GM19455 (cell line): ENCODE measurements around the gene CHKA.

Experiments
- ATAC-seq: cut with Tn5 transposase; IDR thresholded peaks from one replicate; pipeline ENCODE4 v1.9.1; 2021; ENCODE audit not compliant: unreplicated experiment

The CHKA gene

DNA sequence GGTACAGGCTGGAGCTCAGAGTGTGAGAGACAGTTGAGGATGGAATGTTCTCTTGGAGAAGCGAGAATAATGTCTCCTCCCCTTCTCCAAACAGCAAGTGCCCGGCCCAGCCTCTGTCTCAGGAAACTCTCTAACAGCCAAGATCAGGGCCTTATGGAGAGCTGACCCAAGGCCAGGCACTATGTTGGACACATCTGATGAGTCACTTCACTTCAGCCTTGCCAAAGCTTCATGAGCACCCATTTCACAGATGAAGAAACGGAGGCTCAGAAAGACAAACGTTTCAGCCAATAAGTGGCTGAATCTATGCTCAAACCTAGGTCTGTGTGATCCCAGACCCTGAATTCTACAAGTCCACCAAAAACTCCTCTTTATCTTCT, 22.1 kb upstream of the CHKA start:
- ATAC-seq = no peak

DNA sequence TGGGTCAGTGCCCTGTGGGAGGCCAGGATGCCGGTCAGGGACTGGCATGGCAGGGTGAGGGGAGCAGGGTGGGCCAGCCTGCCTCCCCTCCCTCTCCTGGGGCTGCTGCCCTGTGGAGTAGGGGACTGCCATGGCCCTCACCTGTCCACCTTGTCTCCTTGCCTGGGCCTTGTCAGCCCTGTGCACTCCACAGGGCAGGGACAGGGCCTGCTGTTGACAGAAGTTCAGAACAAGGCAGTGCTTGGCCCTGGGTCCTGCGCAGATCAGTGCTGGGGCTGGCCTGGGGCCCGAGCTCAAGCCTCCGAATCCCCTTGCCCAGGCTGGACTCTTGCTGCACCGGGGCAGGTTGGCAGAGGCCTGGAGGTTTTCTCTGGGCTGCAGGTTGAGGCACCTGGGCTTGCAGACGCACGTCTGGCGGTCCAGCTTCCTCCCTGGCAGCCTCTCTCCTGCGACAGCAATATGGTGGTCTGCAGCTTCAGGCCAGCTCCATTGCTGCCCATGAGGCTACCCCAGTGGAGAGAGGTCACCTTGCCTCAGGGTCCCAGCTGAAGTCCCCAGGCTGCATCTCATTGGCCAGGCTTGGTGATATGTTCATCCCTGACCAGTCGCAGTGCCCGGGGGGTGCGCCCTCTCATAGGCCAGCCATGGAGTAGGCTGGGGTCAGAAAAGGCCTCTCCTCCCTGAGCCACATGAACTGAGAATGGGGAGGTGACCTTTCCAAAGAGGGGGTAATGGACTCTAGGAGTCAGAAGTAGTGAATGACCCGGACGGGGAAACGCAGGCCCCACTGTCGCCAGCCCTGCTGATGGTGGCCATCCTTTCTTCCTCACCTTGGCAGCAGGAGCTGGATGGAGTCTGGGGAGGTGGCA, 21.5 kb upstream of the CHKA start:
- no peak for ATAC-seq

DNA sequence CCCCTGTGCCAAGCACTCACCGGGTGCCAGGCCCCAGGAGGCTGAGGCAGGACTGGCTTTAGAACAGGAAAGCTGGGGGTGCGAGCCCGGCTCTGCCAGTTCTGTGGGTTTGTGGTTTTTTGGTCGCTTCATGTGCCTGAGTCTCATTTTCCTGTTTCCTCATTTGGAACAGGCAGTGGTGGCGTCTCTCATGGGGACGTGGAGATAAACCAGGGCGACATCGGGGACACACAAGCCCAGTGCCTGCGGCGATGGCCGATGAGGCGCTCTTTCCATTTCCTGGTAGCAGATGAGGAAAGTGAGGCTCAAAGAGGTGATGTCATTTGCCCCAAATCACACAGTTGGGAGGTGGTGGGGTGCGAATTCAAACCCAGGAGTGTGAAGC, 20.8 kb upstream of the CHKA start:
- no peak for ATAC-seq

DNA sequence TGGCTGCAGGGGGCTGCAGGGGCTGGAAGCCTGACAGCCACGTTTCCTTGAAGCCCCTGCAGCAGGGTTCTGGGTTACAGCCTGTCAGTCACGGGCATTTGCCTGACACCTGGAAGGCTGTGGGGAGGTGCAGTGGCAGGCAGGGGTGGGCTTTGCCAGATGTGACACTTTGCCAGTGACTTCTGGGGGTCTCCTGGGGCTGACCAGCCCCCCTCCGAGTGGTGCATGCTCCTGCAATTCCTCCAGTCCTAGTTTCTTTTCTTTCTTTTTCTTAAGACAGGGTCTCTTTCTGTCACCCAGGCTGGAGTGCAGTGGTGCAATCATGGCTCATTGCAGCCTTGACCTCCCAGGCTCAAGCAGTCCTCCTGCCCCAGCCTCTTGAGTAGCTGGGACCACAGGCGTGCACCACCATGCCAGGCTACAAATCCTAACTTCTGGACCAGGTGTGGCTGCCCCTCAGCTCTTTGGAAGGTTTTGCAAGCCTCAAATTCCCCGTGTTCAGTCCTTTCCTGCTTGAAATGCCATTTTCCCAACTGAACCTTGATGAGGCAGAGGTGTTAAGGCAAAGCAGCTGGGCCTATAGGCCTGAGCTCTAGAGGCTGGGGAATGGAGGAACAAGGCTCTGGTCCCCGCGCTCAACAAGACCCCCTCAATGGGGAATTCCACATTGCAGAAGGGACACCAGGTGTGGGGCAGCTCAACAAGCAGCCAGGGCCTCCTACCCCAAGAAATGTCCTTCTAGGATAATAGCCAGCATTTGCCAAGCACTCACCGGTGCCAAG, 20.2 kb upstream of the CHKA start:
- ATAC-seq = no peak

DNA sequence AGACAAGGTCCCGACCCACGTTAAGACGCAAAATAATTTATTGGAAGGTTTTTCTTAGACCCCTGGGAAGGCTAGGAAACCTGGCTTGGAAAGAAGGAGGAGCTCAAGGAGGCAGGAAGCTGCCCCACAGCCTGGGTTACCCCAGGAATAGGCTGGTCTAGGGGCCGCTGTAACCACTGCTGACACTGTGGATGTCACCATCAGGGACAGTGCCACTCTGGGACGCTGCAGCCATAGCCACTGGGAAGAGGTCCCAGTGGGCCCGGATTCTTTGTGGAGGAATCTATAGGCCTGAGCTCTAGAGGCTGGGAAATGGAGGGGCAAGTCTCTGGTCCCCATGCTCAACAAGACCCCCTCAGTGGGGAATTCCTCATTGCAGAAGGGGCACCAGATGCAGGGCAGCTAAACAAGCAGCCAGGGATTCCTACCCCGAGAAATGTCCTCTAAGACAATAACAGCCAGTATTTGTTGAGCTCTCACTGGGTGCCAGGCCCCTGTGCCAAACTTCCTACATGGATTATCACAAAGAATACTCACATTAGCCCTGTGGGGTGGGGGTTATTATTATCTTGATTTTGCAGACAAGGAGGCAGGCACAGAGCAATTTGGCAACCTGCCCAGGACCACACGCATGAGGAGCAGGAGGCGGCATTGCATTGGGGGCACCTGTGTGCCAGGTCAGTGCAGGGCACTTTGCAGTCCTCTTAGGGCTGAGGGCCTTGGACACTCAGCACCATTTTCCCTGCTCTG, 19.5 kb upstream of the CHKA start:
- no peak for ATAC-seq

DNA sequence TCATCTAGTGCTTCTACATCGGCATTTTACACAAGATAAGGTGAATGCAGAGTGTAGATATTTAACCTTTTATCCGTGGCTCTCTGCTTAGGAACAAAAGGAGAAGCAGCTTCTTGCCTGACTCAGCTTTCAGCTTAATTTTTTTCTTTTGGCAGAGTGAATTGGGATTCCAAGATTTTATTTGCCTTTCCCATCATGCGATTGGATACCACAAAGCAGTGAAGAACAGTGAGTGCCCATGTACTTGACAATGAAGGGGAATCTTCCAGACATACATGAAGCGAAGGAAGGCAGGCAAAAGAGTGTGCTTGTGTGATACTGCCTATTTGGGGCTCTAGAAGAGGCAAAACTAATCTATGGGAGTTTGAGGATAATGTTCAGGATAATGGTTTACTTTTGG, 17.0 kb upstream of the CHKA start:
- ATAC-seq = no peak

DNA sequence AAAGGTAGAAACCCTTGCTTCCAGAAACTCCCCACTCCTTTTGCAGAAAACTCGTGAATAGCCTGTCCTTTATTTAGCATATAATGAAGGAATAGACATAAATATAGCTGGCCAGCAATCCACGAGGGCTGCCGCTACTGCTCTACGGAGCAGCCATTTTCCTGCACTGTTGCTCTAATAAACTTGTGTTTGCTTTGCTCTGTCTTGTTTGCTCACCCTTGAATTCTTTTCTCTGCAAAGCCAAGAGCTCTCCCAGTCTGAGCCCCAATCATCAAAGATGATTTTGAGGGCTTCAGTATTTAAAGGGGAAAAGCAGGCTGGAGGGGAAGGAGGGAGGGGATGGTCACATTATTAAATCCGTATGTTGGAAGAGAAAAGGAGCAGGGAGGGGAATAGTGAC, 16.6 kb upstream of the CHKA start:
- no peak for ATAC-seq

DNA sequence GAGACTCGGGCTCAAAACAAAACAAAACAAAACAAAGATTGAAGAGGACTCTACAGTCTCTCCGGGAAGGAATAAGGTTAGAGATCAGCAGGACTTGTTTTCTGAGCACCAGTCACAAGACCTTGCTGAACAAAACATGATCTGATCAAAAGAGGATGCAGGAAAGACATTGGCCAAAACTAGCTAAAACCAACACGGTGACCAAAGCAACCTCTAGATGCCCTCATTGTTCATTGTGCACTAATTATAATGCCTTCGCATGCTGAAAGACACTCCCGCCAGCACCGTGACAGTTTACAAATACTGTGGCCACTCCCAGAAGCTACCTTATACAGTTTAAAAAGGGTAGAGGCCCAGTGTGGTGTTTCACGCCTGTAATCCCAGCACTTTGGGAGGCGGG, 15.7 kb upstream of the CHKA start:
- ATAC-seq = no peak

DNA sequence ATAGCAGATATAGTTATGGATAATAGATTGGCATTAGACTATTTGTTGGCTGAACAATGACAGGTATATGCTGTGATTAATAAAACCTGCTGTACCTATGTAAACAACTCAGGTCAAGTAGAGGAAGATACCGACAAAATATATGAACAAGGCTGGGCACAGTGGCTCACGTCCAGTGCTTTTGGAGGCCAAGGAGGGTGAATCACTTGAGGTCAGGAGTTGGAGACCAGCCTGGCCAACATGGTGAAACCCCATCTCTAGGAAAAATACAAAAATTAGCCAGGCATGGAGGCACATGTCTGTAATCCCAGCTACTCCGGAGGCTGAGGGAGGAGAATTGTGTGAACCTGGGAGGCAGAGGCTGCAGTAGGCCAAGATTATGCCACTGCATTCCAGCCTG, 14.0 kb upstream of the CHKA start:
- no peak for ATAC-seq

DNA sequence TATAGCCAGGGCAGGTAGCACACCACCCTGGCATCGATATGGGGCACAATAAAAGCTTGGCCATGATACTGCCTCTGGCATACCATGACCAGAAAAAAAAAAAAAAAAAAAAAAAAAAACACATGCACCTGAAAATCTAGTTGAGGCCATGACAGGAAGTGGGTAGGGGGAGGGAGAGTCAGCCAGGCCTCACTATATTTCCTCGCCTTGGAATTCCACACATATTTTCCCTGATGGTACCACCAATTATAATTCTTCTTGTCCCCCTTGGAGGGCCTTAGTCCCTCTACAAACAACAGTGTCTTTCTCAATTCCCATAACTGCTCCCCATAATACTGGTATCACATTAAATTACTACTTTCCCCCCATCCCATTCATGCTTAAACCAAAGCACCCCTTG, 12.6 kb upstream of the CHKA start:
- no peak for ATAC-seq

DNA sequence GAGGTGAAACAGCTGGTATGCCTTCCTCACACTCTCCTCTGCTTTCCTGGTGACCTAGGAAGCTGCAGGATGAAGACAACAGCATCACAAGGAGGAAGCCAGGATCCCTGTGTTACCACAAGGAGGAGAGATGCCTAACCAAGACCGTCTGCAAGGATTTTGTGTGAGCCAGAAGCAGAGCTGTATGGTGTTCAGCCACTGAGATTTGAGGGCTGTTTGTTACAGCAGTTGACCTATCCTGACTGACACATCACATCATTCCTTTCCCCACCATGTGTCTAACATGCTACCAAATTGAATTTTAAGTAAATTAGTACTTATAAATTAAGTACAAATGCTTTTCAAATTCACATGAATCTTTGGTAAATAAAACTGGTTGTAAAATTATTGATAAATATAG, 8.9 kb upstream of the CHKA start:
- no peak for ATAC-seq

DNA sequence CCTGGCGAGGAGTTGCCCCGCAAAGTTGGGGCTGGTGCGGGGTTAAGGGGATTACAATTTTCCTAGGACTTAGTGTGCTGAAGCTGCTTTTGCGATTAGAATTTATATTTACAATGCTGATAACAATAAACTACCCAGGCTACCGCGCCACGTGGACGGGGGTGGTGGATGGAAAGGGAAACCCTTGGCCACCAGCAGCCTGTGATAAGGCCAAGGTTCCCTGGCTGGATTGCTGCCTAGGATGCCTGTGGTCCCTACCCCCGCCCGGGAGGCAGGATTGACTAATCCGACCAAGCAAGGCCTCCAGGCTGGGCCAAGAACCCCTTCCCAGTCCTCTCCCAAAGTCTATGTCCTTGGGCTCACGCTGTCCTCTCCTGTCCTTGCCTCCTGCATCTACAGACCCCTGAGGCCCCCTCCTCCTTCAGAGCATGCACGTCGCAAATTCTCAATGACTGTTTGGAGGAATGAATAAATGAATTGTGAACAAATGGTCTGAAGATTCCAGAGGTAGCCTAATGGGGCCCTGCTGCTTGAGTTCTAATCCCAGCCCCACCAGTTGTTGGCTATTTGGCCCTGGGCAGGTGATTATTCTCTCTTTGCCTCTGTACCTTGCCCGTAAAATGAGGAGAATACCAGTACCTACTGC, 7.6 kb upstream of the CHKA start:
- no peak for ATAC-seq

DNA sequence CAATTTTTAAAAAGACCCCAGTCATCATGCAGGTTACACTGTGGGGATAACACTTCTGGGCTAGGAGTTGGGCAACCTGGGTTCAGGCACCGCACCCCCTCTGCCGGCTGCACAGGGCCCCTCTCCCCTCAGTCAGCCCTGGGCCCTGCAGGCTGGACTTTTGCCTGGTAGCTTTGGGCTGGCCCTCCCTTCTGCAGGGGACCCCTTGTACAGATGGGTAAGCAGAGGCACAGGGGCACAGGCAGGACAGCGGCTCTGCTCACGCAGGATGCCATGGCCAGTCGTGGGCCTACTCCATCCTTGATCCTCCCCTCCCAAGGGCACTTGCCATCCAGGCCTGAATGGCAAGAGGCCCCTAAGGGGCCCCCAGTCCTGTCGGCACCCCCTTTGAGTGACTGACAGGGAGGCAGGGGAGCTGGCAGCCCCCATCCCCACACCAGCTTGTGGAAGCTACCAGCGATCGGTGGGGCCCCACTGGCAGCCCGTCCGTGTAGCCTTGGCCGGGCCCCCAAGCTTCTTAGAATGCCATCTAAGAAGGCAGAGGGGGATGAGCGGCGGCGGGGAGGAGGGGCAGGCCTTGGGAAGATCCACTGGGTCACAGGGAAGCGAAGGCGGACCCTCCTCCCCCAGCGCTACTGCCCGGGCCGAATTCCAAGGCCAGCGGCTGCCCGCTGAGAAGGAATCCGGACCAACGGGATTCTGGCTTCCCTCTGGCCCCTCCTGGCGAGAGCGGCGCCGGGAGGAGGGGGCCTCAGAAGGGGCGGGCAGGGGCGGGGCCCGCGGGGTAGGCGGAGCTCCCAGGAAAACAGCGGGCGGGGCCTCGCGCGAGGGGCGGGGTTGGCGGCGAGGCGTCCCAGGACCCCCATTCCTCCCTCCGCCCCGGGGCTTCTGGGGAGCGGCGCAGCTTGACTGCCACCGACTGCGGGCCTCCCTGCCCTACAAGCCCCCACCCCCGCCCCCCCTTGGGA, 6.8 kb upstream of the CHKA start:
- no peak for ATAC-seq

DNA sequence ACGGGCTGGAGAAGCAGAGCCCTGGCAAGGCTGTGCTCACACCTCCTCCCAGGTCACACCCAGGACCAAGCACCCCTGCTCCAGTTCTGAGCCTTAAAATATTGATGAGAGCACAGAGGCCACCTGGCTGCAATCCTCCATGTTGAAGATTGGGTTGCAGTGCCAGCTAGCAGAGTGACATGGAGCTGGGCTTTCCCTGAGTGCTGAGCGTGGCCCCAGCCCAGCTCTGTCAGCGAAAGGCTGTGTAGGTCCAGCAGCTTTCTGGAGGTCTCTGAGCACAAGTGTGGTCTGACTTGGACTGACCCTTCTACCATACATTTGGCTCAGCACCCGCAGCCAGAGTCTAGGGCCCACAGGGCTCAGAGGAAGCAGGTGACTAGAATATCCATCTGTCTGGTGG, 4.0 kb upstream of the CHKA start:
- ATAC-seq = no peak

DNA sequence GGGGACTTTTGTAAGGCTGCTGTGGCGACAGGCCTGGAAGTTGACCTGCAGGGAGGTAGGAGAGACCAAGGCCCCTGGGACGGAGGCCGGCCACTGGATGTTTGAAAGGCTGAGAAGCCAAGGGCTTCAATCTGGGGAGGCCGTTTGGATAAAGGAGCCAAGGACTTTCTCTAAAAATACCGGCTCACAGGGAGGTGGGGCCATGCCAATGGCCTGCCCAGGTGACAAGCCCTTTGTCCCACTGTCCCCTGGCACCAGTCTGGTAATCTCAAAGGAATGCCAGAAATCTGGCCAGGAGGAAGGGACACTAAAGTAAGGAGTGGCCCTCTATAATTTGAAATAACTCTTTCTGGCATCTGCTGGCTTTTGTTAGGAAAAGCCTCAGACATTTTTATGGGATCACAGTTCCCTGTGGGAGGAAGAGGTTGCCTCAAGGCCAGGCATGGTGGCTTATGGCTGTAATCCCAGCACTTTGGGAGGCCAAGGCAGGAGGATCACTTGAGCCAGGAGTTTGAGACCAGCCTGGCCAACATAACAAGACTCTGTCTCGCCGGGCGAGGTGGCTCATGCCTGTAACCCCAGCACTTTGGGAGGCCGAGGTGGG, 1.9 kb upstream of the CHKA start:
- no peak for ATAC-seq

DNA sequence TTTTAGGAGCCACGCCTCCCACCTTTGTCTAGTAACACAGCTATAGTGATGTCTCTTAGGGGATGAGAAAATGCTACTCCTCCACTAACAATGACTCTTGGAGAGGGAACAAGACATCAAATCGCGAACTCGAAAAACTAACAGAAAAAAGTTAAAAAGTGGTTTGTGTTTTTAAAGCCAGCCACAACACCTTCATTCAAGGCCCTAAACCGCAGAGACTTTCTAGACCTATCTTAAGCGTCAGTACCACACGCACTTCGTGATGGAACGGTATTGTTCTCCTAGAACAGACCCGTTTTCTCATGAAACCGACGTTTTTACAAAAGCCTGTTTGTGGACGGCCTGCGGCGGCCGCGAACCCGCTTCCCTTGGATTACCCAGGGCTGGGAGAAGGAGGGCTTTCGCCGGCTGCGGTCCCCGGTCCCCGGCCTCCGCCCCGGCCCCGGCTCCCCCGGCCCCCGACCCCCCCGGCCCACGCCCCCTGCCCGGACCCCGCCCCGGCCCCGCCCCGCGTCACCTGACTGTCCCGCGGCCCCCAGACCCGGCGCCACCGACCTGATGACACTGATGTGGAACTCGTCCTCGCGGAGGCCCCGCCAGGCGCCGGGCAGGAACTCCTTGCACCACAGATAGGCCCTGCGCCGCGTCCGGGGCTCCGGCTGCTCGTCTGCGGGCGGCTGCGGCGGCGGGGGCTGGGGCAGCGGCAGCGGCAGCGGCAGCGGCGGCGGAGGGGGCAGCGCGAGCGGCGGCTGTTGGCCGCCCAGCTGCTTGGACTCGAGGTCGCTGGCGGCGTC, 718 bp downstream of the CHKA start:
- peak; percentile 23 for ATAC-seq

DNA sequence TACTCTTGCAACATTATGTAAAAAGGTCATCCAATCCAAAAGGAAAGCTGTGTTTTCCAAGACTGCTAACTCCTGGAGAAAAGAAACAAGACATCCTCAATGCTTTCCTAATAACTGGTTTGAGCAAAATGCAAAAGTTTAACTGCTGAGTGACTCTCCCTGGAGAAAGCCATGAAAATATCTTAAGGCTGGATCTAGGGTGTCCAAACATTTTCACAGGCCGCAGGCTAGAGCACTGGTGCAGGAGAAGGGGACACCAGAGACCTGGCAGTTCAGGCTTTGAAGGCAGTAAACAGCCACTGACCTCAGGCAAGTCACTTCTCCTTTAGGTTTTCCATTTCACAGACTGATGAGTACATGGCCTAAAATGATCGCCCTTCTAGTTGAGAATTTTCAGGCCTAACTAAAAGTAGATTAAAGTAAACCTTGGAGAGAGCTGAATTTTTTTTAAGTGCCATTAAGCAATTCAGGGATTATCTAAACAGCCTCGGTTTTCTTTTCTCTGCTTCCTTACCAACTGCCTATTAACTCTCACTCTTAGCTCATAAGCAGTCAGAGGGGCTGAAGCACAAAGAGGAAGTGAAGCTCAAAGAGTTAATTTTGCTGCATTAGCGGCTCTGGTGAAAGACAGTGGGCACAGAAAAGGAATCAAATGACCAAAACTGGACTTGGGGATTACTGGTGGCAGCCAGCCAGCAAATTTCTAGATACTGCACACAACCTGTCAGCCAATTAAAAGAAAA, 2.3 kb downstream of the CHKA start:
- no peak for ATAC-seq

DNA sequence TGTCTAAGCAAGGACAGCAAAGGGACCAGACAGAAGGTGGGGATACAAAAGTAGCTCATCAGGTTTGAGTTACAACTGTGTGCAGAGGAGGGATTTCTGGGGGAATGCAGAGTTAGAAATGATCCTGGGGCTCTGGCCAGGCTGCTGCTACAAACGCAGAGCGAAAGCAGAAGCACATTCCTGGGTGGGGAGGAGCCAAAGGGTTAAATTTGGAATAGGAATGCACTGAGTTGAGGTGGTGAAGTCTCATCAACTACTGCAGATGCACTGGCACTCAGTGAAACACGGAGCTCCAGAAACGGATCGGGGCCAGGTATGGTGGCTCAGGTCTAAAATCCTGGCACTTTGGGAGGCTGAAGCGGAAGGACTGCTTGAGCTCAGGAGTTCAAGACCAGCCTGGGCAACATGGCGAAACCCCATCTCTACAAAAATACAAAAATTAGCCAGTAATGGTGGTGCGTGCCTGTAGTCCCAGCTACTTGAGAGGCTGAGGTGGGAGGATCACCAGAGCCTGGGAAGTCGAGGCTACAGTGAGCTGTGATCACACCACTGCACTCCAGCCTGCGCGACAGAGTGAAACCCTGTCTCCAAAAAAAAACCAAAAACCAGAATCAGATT, 3.2 kb downstream of the CHKA start:
- ATAC-seq = no peak
